ENCODE results near the gene AFMID.

Gene AFMID

DNA sequence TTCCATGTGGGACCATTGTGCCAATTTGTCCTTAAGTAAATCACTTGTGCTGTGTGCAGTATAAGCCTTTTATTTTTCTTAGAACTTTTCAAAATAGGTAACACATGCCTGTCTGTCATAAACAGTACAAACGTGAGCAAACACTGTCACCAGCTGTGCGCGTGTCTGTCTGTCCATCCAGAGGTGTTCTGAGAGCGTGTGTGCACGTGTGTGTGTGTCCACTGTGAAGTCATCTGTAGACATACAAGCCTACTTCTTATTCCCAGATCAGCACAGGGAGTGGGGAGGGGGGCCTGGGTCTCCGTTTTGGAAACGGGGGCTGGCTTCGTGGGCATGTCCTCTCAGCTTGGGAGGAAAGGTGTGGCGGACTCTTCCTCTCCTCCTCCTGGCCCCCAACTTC is 53.7 kb downstream of the AFMID start:
- TF ChIP-seq, protein P1, sequence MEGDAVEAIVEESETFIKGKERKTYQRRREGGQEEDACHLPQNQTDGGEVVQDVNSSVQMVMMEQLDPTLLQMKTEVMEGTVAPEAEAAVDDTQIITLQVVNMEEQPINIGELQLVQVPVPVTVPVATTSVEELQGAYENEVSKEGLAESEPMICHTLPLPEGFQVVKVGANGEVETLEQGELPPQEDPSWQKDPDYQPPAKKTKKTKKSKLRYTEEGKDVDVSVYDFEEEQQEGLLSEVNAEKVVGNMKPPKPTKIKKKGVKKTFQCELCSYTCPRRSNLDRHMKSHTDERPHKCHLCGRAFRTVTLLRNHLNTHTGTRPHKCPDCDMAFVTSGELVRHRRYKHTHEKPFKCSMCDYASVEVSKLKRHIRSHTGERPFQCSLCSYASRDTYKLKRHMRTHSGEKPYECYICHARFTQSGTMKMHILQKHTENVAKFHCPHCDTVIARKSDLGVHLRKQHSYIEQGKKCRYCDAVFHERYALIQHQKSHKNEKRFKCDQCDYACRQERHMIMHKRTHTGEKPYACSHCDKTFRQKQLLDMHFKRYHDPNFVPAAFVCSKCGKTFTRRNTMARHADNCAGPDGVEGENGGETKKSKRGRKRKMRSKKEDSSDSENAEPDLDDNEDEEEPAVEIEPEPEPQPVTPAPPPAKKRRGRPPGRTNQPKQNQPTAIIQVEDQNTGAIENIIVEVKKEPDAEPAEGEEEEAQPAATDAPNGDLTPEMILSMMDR (IDR thresholded peaks at IDR 0.05; ENCODE audit: insufficient read depth, low read depth, low read length, missing control alignments): no peak
- no peak for DNase-seq (ENCODE audit: low read depth)
- H3K4me3 ChIP-seq (ENCODE audit: low read length): no peak overlapping the region

DNA sequence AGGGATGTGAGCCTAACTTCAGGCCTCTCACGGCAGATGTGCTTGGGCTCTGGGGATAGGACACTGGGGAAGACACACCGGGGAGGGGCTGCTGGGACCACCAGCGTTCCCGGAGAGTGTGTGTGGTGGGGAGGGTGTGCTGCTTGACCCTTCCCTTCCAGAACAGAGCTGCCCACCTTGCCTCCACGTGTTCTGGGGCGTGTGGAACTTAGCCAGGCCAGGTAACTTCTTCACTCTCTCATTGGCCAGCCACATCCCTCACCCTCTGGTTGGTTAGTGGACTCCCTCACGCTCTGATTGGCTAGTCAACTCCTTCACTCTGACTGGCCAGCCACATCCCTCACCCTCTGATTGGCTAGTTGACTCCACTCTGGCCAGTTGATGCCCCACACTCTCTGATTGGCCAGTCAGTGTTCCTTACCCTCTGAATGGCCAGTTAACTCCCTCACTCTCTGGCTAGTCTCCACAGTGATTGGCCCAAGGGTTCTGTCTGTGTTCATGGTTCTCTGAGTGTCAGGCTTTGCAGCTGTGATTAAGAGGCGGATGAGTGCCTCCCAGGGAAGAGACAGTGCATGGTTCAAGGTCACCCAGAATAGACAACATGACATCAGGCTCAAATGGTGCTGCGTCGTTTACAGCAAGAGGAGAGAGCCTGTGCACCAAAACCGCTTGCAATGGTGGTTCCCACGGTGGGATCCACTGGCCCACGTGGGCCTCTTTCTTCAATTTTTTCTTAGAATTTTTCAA is 54.3 kb downstream of the AFMID start:
- DNase-seq (ENCODE audit: low read depth): peak; percentile 30
- H3K4me3 ChIP-seq (ENCODE audit: low read length): no peak overlapping the region
- TF ChIP-seq, protein P1 (IDR thresholded peaks at IDR 0.05; ENCODE audit: insufficient read depth, low read depth, low read length, missing control alignments): no peak

DNA sequence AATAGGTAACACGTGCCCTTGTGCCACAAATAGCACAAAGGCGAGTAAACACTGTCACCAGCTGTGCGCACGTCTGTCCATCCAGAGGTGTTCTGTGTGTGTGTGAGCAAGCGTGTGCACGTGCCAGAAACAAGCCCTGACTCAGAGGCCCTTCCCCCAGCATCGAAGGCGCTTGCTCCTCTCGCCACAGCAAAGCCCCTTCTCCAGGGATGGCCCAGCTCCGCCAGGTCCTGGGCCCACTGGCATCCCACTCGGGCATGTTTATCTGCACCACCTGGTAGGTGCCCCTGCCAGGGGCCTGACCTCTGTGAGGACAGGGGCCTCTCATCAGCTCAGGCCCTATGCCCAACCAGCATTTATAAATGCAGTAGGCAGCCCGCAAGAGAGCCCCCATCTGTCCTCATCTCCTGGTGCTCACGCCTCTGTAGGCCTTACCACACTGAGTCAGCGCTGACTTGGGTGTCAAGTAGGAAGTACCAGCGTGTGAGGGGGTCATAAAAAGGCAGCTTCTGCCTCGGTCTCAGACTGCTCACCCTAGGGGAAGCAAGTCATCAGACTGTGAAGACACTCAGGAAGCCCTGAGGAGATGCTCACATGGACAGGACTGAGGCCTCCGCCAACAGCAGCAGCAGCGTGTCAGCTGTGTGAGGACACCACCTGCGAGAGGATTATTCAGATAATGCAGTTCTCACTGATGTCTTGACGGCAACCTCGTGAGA is 55.0 kb downstream of the AFMID start:
- TF ChIP-seq, protein P1 (IDR thresholded peaks at IDR 0.05; ENCODE audit: insufficient read depth, low read depth, low read length, missing control alignments): no peak
- no peak overlapping the region for H3K4me3 ChIP-seq (ENCODE audit: low read length)
- DNase-seq (ENCODE audit: low read depth): no peak

DNA sequence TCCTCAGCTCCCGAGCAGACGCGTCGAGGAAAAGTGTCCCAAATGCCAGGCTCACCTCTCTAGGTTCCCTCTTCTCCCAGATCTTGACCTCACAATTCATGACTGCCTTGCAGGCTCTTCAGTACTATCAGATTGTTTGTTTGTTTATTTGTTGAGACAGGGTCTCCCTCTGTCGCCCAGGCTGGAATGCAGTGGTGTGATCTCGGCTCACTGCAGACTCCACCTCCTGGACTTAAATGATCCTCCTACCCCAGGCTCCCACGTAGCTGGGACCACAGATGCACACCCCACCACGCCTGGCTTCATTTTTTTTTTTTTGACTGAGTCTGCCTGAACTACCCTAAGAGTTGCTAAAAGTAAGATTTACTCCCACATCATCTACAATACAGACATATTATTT is 60.1 kb downstream of the AFMID start:
- TF ChIP-seq, protein P1 (IDR thresholded peaks at IDR 0.05; ENCODE audit: insufficient read depth, low read depth, low read length, missing control alignments): no peak
- DNase-seq (ENCODE audit: low read depth): no peak
- no peak overlapping the region for H3K4me3 ChIP-seq (ENCODE audit: low read length)

DNA sequence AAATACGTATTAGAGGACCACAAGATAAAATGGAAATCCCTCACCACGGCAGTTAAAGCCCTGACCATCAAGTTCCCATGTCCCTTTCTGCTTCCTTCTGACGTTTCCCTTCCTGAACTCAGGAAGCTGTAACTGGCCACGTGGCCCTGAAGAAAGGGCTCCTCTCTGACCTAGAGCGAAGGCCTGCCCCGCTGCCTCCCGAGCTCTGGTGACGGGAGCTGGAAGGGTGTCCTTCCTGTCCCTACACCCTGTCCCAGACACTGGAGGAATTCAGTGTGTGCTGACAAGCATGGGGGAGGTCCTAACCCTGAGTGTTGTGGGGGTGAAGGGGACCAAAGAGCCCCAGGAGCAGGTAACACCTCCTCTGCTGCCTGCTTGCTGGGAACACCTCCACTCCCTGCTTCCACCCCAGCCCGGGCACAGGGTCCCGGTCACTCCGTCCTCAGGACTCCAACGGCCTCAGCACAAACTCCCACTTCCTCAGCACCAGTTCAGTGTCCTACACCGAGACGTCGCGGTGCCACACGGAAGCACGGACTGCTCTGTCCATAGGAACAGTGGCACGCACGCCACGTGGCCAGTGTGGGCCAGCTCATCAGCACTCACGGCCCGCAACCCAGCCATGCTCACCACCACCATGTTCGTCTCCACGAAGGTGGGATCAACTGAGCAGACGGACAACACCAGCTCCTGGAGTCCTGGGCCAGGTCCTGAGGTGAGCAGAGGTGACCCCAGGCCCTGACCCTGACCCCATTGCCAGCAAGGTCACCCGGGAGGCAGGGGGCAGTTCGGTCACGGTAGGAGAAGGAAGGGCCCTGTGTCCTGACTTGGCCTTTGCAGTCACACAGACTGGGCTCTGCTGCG is 61.1 kb downstream of the AFMID start:
- TF ChIP-seq, protein P1 (IDR thresholded peaks at IDR 0.05; ENCODE audit: insufficient read depth, low read depth, low read length, missing control alignments): no peak
- H3K4me3 ChIP-seq (ENCODE audit: low read length): no peak overlapping the region

DNA sequence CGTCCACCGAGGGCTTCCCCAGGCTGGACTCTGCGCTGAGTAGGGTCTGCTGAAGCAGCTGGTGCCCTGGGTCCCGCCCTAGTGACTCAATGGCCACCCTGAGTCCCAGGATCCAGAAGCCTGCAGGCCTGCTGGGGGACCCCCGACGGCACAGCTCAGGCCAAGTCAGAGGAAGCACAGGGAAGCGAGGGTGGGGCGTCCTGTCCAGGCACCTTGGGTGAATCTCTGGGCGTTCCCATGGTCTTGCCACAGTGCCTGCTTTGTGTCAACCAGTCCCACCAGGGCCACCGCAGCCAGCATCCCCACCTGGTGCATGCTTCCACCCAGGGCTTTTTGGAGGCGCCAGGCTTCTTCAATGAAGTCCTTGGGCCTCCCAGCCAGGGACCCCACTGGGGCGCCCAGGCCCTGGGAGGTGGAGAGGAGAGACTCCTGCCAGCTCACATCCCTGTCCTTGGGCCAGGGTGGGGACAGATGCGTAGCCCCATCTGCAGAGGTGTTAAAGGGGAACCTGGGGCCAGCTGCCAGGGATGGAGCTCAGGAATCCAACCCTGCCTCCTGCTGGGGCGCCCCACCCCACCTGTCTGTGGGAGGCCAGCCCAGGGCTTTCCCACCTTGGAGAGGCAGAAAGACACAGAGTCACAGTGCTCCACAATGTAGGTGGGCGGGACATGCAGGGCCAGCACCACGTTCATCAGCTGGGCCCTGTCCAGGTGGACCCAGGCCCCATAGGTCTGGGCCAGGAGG is 62.1 kb downstream of the AFMID start:
- TF ChIP-seq, protein P1 (IDR thresholded peaks at IDR 0.05; ENCODE audit: insufficient read depth, low read depth, low read length, missing control alignments): no peak
- DNase-seq (ENCODE audit: low read depth): no peak
- H3K4me3 ChIP-seq (ENCODE audit: low read length): no peak overlapping the region

More for the DNA sequence above, 61.1 kb downstream of the AFMID start:
- DNase-seq (ENCODE audit: low read depth): no peak
